Breast epithelium (tissue), 4 donors: ENCODE results near the gene TRPM3. TPM values are rescaled to one million over a fixed set of nuclear protein-coding genes. Genes with fewer than 3 reads are reported as not detected.
"Not testable (repeated sequence)": the region's sequence is repeated elsewhere in the genome, so short reads cannot be mapped to it uniquely, and the experiment has no call there.

Experiments used
- DNase-seq, 2 donors: peaks; one replicate each; pipeline ENCODE4 v3.0.0-alpha.2; 2019; ENCODE audit warnings: low spot score in 2 of 2
- H3K27ac ChIP-seq, 2 donors: fragments of 200-600 bp; sonication (generic) in 1 of 2; one replicate each; pipeline ENCODE4 v1.5.1; 2016 to 2019; ENCODE audit warnings: mild to moderate bottlenecking in 1 of 2
- H3K27me3 ChIP-seq, 2 donors: fragments of 200-600 bp; sonication (generic) in 1 of 2; one replicate each; pipeline versions ENCODE4 v1.5.1 to v1.6.0; 2017 to 2019; ENCODE audit warnings: control low read depth in 1 of 2, mild to moderate bottlenecking in 1 of 2
- H3K36me3 ChIP-seq: fragments of 200-600 bp; one replicate; pipeline ENCODE4 v1.5.1; 2019
- H3K4me1 ChIP-seq, 2 donors: fragments of 200-600 bp; sonication (generic); one replicate each; pipeline ENCODE4 v1.5.1; 2016 to 2019; ENCODE audit warnings: control low read depth in 1 of 2
- H3K4me3 ChIP-seq, 3 donors: fragments of 200-600 bp; sonication (generic); 1 replicate in 2 of 3; 2 replicates in 1 of 3; pipeline ENCODE4 v1.5.1; 2016 to 2019; ENCODE audit warnings: mild to moderate bottlenecking in 3 of 3, moderate library complexity in 2 of 3
- H3K9me3 ChIP-seq, 2 donors: fragments of 200-600 bp; sonication (generic) in 1 of 2; one replicate each; pipeline ENCODE4 v1.5.1; 2016 to 2019; ENCODE audit warnings: control low read depth in 1 of 2
- CTCF ChIP-seq, 3 donors: fragments of 450-650 bp; IDR thresholded peaks; one replicate each; pipeline ENCODE4 v1.5.1; 2016 to 2017; ENCODE audit warnings: antibody characterized with exemption in 3 of 3, mild to moderate bottlenecking in 3 of 3, moderate library complexity in 3 of 3
- POLR2A ChIP-seq: fragments of 450-650 bp; IDR thresholded peaks from one replicate; pipeline ENCODE4 v1.6.1; 2016; ENCODE audit warnings: antibody characterized with exemption, mild to moderate bottlenecking, moderate library complexity
- POLR2AphosphoS5 ChIP-seq, 3 donors: sonication (generic); formaldehyde crosslinking; IDR thresholded peaks; one replicate each; pipeline ENCODE4 v1.6.1; 2017; ENCODE audit warnings: antibody characterized with exemption in 3 of 3
- intact Hi-C: fragments of 100-400 bp; cut with DNase I; formaldehyde crosslinking; loops from one replicate; pipeline ENCODE4 v1.15.1; 2023; ENCODE audit warnings: low total_unique reads
- total RNA-seq, 3 donors: library from RNA; depleted of rRNA; stranded (reverse); fragments of >200 nt; gene quantifications; one replicate each; pipeline ENCODE4 v1.1.0, GENCODE V29; 2016

The TRPM3 gene
- total RNA-seq, 3 donors from 2014 or later, result 0.33 to 0.88 (median 0.64) TPM

- no peak overlapping the region for H3K4me3 ChIP-seq
- H3K36me3 ChIP-seq, result no peaks in the 10 kb centered on the region
- H3K27ac ChIP-seq, result no peak overlapping the region
- H3K27me3 ChIP-seq, result no peaks in the 10 kb centered on the region
- TF ChIP-seq POLR2AphosphoS5 (IDR thresholded peaks at IDR 0.05) (no peak), POLR2A (no peak), CTCF (IDR thresholded peaks at IDR 0.05) (no peak)
- H3K9me3 ChIP-seq, result no peaks in the 10 kb centered on the region
- DNase-seq, result no peak
- no peaks in the 10 kb centered on the region for H3K4me1 ChIP-seq
- intact Hi-C loops, result no loop called here
These were observed 143.3 kb downstream of the TRPM3 start for GRCh38 chr9:70978085-70978484.

- Histone ChIP-seq H3K4me3 (no peak overlapping the region), H3K9me3 (no peaks in the 10 kb centered on the region), H3K4me1 (no peaks in the 10 kb centered on the region), H3K27me3 (no peaks in the 10 kb centered on the region), H3K36me3 (no peaks in the 10 kb centered on the region), H3K27ac (no peak overlapping the region)
- intact Hi-C loops, result no loop called here
- DNase-seq, result no peak
- TF ChIP-seq POLR2AphosphoS5 (IDR thresholded peaks at IDR 0.05) (no peak), CTCF (IDR thresholded peaks at IDR 0.05) (no peak), POLR2A (no peak)
These were observed 145.6 kb downstream of the TRPM3 start for GRCh38 chr9:70975821-70976220.

GRCh38 chr9:70971723-70972122, 149.7 kb downstream of the TRPM3 start:
- DNase-seq, result no peak
- Histone ChIP-seq H3K4me3 (no peak overlapping the region), H3K9me3 (no peaks in the 10 kb centered on the region), H3K27me3 (no peaks in the 10 kb centered on the region), H3K36me3 (no peaks in the 10 kb centered on the region), H3K4me1 (no peaks in the 10 kb centered on the region), H3K27ac (no peak overlapping the region)
- TF ChIP-seq POLR2AphosphoS5 (IDR thresholded peaks at IDR 0.05), result no peak
- TF ChIP-seq CTCF (IDR thresholded peaks at IDR 0.05), result no peak
- no peak for TF ChIP-seq POLR2A
- intact Hi-C loops, result no loop called here

GRCh38 chr9:70966380-70966779, 155.0 kb downstream of the TRPM3 start:
- H3K36me3 ChIP-seq, H3K4me1 ChIP-seq, H3K4me3 ChIP-seq, H3K27ac ChIP-seq, H3K9me3 ChIP-seq, H3K27me3 ChIP-seq, DNase-seq, intact Hi-C loops: not testable (repeated sequence)

- Histone ChIP-seq H3K27me3 (no peaks in the 10 kb centered on the region), H3K27ac (no peak overlapping the region), H3K36me3 (no peaks in the 10 kb centered on the region), H3K4me1 (no peaks in the 10 kb centered on the region), H3K4me3 (no peak overlapping the region), H3K9me3 (no peaks in the 10 kb centered on the region)
- intact Hi-C loops, result no loop called here
- DNase-seq, result no peak
- TF ChIP-seq CTCF (IDR thresholded peaks at IDR 0.05), result no peak
- TF ChIP-seq POLR2A, result no peak
- TF ChIP-seq POLR2AphosphoS5 (IDR thresholded peaks at IDR 0.05), result no peak
These were observed 156.6 kb downstream of the TRPM3 start for GRCh38 chr9:70964861-70965260.

- H3K27ac ChIP-seq, result no peak overlapping the region
- no peaks in the 10 kb centered on the region for H3K9me3 ChIP-seq
- no peaks in the 10 kb centered on the region for H3K4me1 ChIP-seq
- no peak for TF ChIP-seq POLR2A
- TF ChIP-seq POLR2AphosphoS5 (IDR thresholded peaks at IDR 0.05), result no peak
- no peak for TF ChIP-seq CTCF (IDR thresholded peaks at IDR 0.05)
- no peaks in the 10 kb centered on the region for H3K27me3 ChIP-seq
- DNase-seq, result no peak
- H3K36me3 ChIP-seq, result no peaks in the 10 kb centered on the region
- intact Hi-C loops, result no loop called here
- no peak overlapping the region for H3K4me3 ChIP-seq
These were observed 157.9 kb downstream of the TRPM3 start for GRCh38 chr9:70963554-70963953.
